ENCODE results near the gene AP3M1.
A peak's percentile ranks its signal among the peaks of the same experiment; 100 is the strongest.
"Not testable (repeated sequence)": the region's sequence is repeated elsewhere in the genome, so short reads cannot be mapped to it uniquely, and the experiment has no call there.

Gene AP3M1, protein sequence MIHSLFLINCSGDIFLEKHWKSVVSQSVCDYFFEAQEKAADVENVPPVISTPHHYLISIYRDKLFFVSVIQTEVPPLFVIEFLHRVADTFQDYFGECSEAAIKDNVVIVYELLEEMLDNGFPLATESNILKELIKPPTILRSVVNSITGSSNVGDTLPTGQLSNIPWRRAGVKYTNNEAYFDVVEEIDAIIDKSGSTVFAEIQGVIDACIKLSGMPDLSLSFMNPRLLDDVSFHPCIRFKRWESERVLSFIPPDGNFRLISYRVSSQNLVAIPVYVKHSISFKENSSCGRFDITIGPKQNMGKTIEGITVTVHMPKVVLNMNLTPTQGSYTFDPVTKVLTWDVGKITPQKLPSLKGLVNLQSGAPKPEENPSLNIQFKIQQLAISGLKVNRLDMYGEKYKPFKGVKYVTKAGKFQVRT

DNA sequence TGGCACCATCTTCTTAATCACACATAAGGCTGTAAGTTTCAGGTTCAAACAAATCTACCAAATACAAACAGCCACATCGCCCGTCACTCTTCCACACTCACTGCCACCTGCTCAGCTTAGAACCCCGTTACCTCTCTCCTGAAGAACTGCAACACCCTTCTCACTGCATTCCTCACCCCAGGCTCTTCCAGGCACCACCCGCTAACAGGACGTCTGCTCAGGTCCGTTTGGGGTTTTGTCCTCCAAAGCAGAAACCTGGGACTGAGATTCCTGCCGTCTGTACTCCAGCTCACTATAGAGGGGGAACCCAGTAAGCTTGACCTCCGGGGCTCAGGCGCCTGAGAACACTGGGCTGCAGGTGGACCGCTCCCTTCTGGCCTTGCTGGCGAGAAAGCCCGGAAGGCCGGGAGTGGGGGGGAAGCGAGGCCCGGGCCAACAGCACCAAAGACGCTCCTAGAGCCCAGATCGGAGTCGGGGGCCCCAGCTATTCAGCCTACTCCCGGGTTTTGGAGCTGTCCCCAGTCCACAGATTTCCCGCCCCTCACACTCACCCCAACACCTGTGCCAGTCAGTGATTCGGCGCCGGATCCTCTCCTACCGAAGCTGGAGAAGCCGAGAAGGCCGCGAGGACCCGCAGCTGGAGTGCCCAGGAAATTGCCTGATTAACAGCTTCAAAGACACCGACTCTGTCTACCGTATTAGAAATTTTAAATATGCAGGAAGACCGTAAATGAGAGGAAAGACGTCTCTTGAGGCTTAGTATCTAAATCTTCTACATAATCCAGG is at the start of gene AP3M1:
TSS of gene AP3M1 (minus strand) at position 625 of the 786 bp plus-strand sequence. CDS start 12,449 bp downstream, outside the sequence.
- DNase-seq (ENCODE audit: low read depth): no peak

- DNase-seq (ENCODE audit: low read depth): no peak
These were observed 48.7 kb upstream of the AP3M1 start for GRCh38 chr10:74199315-74199714.

- DNase-seq (ENCODE audit: low read depth): peak; percentile 39
These were observed 44.4 kb upstream of the AP3M1 start for GRCh38 chr10:74194999-74195398.

DNA sequence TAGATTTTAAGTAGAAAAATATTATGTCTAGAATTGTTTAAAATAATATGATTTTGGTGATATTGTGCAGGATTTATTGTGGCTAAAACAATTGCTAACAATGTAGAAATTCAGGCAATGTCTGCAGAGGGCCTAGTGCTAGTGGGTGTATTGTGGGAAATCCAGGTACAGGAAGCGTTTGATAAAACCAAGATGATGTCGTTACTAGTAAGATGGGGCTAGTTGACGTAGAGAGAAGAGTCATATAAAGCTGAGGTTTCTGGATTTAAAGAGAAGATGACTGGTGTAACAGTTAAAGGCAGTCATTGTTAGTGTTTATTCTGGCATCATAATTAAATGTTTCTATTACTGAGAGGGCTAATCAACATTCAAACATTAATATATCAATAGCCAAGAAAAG is 43.9 kb upstream of the AP3M1 start:
- peak; percentile 29 for DNase-seq (ENCODE audit: low read depth)

- no peak for DNase-seq (ENCODE audit: low read depth)
These were observed 39.9 kb upstream of the AP3M1 start for GRCh38 chr10:74190494-74190893.

- peak; percentile 95 for DNase-seq (ENCODE audit: low read depth)
These were observed 39.4 kb upstream of the AP3M1 start for GRCh38 chr10:74189999-74190421.

- not testable (repeated sequence) for DNase-seq (ENCODE audit: low read depth)
These were observed 38.0 kb upstream of the AP3M1 start for GRCh38 chr10:74188617-74189016.

DNA sequence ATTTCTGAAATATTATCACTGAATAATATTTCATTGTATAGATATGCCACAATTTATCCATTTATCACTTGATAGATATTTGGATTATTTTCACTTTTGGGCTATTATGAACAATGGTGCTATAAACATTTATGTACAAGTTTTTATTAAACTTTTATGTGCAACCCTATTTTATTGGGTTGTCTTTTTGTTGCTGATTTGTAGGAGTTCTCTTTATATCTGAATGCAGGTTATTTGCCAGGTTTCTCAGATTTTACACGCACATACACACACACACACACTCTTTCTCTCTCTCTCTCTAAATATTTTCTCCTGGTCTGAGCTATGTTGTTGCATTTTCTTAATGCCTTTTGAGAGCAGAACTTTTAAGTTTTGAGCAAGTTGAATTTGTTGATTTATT is 36.6 kb upstream of the AP3M1 start:
- DNase-seq (ENCODE audit: low read depth): no peak

DNA sequence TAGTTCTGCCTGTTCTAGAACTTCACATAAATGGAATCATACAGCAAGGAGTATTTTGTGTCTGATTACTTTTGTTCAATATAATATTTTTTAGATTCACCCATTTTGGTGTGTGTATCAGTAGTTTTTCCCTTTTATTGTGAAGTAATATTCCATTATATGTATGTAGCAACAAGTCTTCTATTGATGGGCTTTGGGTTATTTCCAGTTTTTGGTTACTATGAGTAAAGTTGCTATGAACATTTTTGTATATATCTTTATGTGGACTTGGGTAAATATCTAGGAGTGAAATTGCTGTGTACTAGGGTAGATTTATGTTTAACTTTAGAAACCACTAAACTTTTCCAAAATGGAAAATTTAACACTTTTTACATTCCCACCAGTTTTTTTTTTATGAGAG is 36.0 kb upstream of the AP3M1 start:
- peak; percentile 47 for DNase-seq (ENCODE audit: low read depth)

- no peak for DNase-seq (ENCODE audit: low read depth)
These were observed 28.6 kb upstream of the AP3M1 start for GRCh38 chr10:74179111-74179710.

DNA sequence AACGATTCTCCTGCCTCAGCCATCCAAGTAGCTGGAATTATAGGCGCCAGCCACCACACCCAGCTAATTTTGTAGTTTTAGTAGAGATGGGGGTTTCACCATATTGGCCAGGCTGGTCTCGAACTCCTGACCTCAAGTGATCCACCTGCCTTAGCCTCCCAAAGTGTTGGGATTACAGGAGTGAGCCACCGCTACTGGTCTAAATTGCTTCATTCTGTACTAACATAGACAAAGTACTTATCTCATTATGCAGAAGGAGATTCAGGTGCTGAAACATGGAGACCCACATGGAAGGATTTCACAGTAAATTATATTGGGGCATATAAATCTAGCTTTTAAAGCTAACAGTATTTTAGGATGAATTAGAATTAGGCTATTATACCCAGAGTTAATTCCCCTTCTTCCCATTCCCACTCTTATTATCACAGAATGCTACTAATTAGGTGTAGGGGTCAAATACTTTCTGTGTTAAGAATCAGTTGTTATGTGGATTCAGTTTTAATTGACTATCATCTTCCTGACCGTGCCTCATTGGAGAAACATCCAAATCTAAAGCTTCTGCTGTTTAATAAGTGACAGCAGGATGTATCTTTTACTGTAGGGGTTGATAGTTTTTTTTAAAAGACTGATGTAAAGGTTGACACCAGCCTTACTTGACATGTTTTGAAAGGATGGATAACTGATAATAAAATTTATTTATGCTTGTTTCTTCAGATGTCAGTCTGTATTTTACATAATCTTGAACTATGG is 27.6 kb upstream of the AP3M1 start:
- DNase-seq (ENCODE audit: low read depth): no peak

DNA sequence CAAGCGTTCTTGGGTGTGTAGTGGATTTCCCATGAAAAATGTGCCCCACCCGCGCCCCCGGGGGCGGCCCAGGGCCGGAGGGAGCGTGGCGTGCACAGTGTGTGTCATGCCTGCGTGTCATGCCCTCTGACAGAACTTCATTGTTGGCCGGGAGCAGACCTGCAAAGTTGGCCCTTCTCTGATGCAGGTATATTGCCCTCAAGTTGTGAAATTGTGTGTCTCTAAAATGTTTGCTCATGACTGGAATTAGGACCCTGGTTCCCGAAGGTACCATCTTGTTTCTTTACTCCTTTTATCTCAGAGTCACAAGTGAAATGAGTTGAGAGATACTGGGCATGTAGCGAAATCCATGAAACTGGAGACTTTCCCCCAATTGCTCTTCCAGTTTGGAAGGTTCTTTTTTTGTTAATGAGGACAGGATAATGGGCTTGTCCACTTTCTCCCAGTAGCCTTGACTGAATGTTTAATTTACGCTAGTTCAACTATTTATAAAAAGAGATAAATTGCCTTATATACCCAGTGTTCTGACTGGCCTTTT is 26.6 kb upstream of the AP3M1 start:
- no peak for DNase-seq (ENCODE audit: low read depth)

DNA sequence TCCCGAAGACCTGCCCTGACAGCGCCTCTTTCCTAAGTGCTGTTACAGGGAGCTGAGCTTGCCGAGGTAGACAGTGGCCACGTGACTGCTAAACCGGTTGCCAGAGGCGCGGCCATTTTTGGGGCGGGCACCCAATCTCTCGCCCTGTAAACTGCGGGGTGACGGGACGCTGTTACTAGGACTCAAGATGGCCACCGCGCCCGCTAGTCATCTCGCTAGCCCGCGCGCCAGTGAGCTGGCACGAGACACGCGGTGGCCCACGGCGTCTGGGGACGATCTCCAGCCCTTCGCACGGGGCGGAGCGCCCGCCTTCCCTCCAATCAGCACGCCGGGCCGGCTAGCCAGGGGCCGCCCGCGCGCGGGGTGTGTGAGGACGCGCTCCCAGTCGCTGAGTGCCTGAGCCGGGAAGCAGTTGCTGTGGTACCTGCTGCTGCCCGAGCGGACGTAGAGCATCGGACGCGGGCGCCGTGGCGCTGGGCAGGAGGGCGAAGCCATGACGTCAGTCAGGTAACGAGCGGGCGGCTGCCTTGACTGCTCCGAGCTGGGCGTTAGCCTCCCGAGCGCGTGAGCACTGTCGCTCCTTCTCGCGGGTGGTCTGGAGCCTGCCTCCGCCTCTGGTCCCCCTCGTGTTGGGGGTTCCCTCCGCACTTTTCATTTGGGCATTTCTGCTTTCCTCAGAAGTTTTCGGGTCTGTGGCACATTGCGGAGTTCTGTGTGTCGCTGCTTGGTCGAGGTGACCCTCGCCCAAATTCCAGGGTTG is 25.9 kb upstream of the AP3M1 start:
- peak; percentile 97 for DNase-seq (ENCODE audit: low read depth)

GRCh38 chr10:74175510-74176379 is 25.1 kb upstream of the AP3M1 start:
- no peak for DNase-seq (ENCODE audit: low read depth)

- DNase-seq (ENCODE audit: low read depth): no peak
These were observed 23.9 kb upstream of the AP3M1 start for GRCh38 chr10:74174521-74174920.

DNA sequence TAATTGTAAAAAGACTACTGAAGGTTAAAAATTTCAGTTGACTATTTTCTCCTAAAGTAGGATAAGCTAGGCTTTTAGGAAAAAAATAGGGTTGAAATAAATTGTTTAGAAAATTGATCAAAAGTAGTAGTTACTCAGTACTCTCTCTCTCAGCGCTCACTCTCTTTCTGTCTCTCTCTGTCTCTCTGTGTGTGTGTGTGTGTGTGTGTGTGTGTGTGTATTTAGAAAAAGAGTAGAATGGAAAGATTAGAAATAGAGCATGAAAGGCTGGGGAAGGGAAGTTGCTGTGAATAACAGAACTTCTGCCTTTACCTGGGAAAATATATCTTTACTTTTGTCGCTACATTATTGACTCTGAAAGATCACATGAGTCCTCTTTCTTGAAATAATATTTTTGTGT is 21.0 kb upstream of the AP3M1 start:
- no peak for DNase-seq (ENCODE audit: low read depth)

DNA sequence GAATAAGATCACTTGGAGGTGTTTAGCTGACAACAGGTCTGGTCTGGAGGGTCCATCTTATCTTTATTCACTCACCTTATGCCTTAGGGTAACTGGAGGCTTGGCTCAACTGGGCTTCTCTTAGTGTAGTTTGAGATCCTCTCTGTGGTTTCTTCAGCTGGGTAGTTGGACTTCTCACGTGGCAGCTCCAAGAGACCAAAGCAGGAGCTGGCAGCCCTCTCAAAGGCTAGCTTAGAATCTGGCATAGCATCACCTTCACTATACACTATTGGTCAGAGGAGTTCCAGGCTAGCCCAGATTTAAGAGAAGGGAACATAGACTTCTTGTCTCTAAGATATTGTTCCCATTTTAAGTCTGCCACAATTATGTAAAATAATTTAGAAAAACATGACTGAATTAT is 16.8 kb upstream of the AP3M1 start:
- DNase-seq (ENCODE audit: low read depth): no peak

GRCh38 chr10:74165530-74165901 is 14.9 kb upstream of the AP3M1 start:
- no peak for DNase-seq (ENCODE audit: low read depth)

DNA sequence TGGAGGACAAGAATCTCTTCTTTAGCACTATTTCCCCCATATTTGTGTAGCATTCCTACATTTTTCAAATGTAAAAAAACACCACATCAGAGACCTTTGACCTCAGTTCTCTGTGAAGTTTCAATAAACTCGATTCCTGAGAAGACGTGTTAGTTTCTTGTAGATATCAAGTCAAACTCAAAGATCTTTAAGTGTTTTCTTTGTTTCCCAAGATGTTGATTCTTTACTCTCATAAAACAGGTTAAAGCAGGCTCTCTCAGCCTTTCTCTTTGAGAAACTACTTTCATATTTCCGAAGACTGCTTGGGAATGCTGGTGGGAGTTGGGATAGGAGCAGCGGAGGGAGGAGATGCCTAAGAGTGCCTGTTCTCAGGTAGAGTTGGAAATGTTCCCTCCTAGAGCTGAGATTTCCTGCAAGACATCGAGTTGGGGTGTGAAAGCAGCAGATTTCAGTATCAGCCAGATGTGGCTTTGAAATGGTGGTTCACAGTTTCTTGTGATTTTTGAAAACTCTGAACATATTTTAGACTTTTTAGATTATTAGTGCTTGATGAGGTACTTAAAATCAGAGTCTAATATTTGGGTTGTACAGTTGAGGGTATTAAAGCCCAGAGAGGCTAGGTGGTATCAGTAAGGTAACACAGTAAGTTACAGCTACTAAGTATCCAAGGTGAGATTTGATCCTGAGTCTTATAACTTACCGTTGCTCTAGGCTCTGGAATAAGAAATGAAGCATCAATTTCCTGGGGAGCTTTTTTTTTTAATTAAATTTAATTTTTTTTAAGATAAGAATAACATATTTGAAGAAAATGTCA is 14.3 kb upstream of the AP3M1 start:
- no peak for DNase-seq (ENCODE audit: low read depth)
